Measurements from ENCODE around the gene MAOB.

MAOB gene

DNA sequence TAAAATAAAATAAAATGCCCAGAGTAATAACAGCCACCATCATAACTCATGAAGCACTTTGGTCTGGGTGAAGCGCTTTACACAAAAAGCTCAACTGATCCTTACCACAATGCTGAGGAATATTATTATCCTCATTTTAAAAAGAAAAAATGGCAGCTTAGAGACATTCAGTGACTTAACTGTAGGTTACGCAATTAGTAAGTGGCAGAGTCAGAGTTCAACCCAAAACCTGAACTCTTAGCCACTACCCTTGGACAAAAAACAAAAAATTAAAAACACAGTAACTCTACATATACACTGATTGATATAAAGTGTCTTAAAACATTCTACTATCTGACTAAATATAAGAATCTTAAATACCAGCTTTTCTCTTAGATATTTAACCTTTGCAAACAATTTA lies 34.9 kb downstream of the MAOB start:
- no peaks in the 10 kb centered on the region for H3K27me3 ChIP-seq (ENCODE audit: insufficient read depth, low read length)
- H3K36me3 ChIP-seq (ENCODE audit: insufficient read depth, low read length): no peaks in the 10 kb centered on the region
- no peak overlapping the region for H3K4me3 ChIP-seq (ENCODE audit: low read length)
- no peaks in the 10 kb centered on the region for H3K9me3 ChIP-seq (ENCODE audit: low read length)
- no peak overlapping the region for H2AFZ ChIP-seq (ENCODE audit: low read depth, low read length)
- no peaks in the 10 kb centered on the region for H3K4me1 ChIP-seq (ENCODE audit: insufficient read depth, low read length)

DNA sequence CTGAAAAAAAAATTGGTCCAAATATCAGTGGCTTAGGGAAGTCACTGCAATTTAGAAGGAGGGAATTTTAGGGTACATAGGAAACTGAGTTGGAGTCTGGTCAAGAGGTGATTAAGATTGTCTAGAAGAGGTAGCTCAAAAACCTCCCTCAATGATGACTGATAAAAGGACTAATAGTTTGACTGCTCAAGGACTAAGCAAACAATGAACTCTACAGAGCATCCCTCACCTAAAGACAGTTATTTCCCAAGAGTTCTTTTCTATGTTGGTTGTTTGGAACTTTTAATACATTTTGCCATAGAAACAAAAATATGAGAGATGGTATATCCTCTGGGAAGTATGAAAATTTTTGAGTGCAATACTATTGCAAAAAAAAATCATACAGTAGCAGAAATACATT lies 35.7 kb downstream of the MAOB start:
- Histone ChIP-seq H3K4me3 (ENCODE audit: low read length) (no peak overlapping the region), H2AFZ (ENCODE audit: low read depth, low read length) (no peak overlapping the region), H3K9me3 (ENCODE audit: low read length) (no peaks in the 10 kb centered on the region), H3K36me3 (ENCODE audit: insufficient read depth, low read length) (no peaks in the 10 kb centered on the region), H3K4me1 (ENCODE audit: insufficient read depth, low read length) (no peaks in the 10 kb centered on the region), H3K27me3 (ENCODE audit: insufficient read depth, low read length) (no peaks in the 10 kb centered on the region)

DNA sequence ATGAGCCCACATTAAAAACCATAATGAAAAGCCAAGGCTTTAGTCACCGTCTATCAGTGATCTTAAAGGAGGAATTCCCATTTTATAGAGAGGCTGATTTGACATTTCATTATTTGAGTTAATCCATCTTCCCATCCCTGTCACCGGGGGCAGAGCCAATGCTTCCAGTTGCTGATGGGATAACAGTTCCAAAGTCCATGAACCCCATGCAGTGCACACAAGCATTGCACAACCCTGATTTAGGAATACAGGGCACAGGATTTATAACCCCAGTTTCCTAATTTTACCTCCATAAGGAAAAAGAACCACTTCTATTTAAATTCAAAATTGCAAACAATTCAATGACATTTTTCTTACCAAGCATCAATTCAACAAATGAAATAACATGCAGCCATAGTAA lies 36.5 kb downstream of the MAOB start:
- Histone ChIP-seq H2AFZ (ENCODE audit: low read depth, low read length) (no peak overlapping the region), H3K9me3 (ENCODE audit: low read length) (no peaks in the 10 kb centered on the region), H3K36me3 (ENCODE audit: insufficient read depth, low read length) (no peaks in the 10 kb centered on the region), H3K4me1 (ENCODE audit: insufficient read depth, low read length) (no peaks in the 10 kb centered on the region), H3K4me3 (ENCODE audit: low read length) (no peak overlapping the region), H3K27me3 (ENCODE audit: insufficient read depth, low read length) (no peaks in the 10 kb centered on the region)

DNA sequence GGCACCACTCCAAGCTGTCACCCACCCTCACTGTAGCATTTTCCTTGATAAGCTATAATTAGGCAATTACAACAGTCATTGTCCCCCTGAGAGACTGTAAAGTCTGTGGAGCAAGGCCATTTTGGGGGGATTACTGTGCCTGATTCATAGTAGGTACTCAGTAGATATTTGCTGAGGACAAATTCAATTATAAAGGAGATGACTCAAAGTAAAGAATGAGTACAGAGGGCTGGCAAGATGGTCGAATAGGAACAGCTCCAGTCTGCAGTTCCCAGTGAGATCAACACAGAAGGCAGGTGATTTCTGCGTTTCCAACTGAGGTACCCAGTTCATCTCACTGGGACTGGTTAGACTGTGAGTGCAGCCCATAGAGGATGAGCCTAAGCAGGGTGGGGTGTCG lies 42.0 kb downstream of the MAOB start:
- Histone ChIP-seq H2AFZ (ENCODE audit: low read depth, low read length) (no peak overlapping the region), H3K4me1 (ENCODE audit: insufficient read depth, low read length) (no peaks in the 10 kb centered on the region), H3K27me3 (ENCODE audit: insufficient read depth, low read length) (no peaks in the 10 kb centered on the region), H3K36me3 (ENCODE audit: insufficient read depth, low read length) (no peaks in the 10 kb centered on the region), H3K4me3 (ENCODE audit: low read length) (no peak overlapping the region), H3K9me3 (ENCODE audit: low read length) (no peaks in the 10 kb centered on the region)

DNA sequence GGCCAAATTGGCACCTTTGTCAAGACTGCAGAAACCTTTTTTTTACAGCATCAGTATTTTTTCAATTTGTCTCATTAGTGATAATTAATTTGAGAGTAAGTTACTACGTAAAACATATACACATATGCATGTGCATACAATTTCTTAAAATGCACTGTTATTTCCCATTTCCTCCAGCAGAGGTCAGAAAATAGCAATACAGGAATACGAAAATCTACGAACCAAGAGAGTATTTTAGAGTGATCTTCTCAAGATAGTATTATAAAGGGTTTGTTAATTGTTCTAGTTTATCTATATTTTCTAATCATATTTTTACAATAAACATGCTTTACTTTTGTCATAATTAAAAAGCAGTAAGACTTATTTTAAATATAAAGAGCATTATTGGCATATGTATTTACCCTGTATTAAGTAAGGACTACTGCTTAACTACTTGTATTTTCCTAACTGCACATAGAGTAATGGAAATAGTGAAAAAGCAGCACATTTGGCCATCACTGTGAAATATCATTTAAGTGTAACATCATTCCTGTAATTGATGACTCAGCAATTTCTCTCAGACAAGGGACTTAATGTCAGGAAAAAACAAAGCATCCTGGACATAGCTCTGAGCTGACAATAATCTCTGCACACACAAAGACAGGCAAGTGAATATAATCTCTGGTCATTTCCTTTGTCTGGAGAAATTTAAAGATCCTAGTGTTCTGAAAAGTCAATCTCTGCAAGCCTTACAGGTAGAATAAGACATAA lies 45.6 kb downstream of the MAOB start:
- no peak overlapping the region for H3K4me3 ChIP-seq (ENCODE audit: low read length)
- no peaks in the 10 kb centered on the region for H3K36me3 ChIP-seq (ENCODE audit: insufficient read depth, low read length)
- H3K9me3 ChIP-seq (ENCODE audit: low read length): no peaks in the 10 kb centered on the region
- no peaks in the 10 kb centered on the region for H3K4me1 ChIP-seq (ENCODE audit: insufficient read depth, low read length)
- no peaks in the 10 kb centered on the region for H3K27me3 ChIP-seq (ENCODE audit: insufficient read depth, low read length)
- no peak overlapping the region for H2AFZ ChIP-seq (ENCODE audit: low read depth, low read length)

DNA sequence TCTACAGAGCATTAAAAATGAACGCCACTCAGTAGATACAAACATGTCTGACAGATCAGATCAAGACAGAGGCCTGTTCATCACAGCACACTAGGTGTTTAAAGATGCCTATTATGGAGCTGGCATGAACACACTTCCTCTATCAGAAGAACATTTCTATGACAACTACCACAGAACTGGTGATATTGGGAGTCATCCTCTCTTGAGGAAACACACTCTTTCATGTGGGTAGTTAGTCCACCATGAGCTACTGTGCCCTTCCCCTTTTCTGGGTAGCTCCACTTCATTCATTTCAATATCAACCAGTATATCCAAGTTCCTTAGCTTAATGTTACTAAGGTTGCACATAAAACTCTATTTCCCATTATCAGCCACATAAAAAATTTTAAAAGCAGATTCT lies 46.7 kb downstream of the MAOB start:
- Histone ChIP-seq H3K4me1 (ENCODE audit: insufficient read depth, low read length) (no peaks in the 10 kb centered on the region), H3K36me3 (ENCODE audit: insufficient read depth, low read length) (no peaks in the 10 kb centered on the region), H3K4me3 (ENCODE audit: low read length) (no peak overlapping the region), H2AFZ (ENCODE audit: low read depth, low read length) (no peak overlapping the region), H3K27me3 (ENCODE audit: insufficient read depth, low read length) (no peaks in the 10 kb centered on the region), H3K9me3 (ENCODE audit: low read length) (no peaks in the 10 kb centered on the region)

DNA sequence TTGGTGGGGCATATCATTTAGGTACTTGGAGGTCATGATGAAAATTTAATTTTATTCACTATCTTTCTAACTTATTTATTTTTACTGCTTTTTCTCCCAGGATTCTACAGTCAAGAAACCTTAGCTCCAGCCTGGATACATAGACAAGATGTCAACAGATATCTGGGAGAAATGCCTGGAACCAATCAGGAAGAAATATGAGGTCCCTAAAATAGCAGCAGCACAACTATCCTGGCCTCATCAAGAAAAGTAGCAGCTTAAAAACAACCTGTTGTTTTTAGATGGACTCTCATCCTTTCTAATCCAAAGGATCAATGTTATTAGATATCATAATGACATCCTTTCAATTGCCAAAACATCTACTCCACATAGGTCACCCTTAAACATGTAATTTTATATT lies 54.5 kb downstream of the MAOB start:
- Histone ChIP-seq H3K4me1 (ENCODE audit: insufficient read depth, low read length) (no peaks in the 10 kb centered on the region), H3K36me3 (ENCODE audit: insufficient read depth, low read length) (no peaks in the 10 kb centered on the region), H2AFZ (ENCODE audit: low read depth, low read length) (no peak overlapping the region), H3K9me3 (ENCODE audit: low read length) (no peaks in the 10 kb centered on the region), H3K4me3 (ENCODE audit: low read length) (no peak overlapping the region), H3K27me3 (ENCODE audit: insufficient read depth, low read length) (no peaks in the 10 kb centered on the region)

DNA sequence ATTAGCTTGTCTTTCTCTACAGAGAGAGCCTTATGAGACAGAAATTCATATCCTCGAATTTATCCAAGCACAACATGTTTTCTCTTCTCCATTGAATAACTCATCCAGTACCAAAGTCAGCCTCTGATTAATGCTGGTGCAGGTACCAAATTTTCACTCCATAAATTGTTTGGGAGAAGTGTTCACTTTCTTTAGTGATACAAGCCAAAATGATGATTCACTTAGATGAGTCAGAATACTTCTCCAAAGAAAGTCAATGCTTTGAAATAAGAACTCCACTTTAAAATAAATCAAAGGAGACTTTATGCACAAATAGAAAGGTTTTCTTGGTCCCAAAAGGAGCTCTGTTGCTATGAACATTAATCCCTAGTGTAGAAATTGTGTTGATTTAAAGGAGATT lies 60.2 kb downstream of the MAOB start:
- H2AFZ ChIP-seq (ENCODE audit: low read depth, low read length): no peak overlapping the region

DNA sequence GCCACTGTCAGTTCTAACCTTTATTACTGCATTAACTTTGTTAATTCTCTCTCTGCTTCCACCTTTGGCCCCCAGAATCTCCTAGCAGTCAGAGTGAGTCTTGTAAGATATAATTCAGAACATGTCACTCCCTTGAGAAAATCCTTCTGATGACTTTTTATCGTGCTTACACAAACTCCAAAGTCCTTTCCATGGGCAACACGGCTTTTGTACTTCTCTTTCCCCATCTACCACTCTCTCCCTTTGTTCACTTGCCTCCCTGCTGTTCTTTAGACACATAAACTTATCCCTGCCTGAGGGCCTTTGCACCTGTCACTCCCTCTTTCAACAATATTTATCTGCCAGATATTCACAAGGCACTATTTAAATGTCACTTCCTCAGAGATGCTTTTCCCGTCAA lies 64.8 kb downstream of the MAOB start:
- peaks cover 2% of the 10 kb centered on the region for H3K27me3 ChIP-seq (ENCODE audit: insufficient read depth, low read length)
- no peak overlapping the region for H2AFZ ChIP-seq (ENCODE audit: low read depth, low read length)
- no peaks in the 10 kb centered on the region for H3K9me3 ChIP-seq (ENCODE audit: low read length)
- H3K4me3 ChIP-seq (ENCODE audit: low read length): no peak overlapping the region
- H3K4me1 ChIP-seq (ENCODE audit: insufficient read depth, low read length): no peaks in the 10 kb centered on the region
- no peaks in the 10 kb centered on the region for H3K36me3 ChIP-seq (ENCODE audit: insufficient read depth, low read length)

More for the DNA sequence above, 60.2 kb downstream of the MAOB start:
- H3K9me3 ChIP-seq (ENCODE audit: low read length): no peaks in the 10 kb centered on the region
- H3K27me3 ChIP-seq (ENCODE audit: insufficient read depth, low read length): no peaks in the 10 kb centered on the region
- H3K4me3 ChIP-seq (ENCODE audit: low read length): no peak overlapping the region
- no peaks in the 10 kb centered on the region for H3K36me3 ChIP-seq (ENCODE audit: insufficient read depth, low read length)
- no peaks in the 10 kb centered on the region for H3K4me1 ChIP-seq (ENCODE audit: insufficient read depth, low read length)

DNA sequence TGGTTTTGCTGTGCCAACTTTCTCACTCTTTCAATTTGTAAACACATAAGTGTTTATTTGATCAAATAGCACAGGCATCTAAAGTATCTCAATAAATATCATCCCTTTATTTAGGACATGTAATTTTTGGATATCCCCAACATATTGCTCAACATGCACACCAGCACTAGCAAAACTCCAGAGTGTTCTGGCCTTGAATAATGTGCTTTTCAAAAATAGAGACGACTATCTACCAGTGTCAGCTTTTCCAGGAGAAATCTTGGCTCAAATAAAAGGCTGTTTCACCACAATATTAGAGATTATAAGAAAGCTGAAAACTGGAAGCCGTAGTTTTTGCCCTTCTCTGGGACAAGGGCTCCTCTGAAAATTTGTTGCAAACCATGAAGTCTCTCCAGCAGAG lies 67.0 kb downstream of the MAOB start:
- no peaks in the 10 kb centered on the region for H3K36me3 ChIP-seq (ENCODE audit: insufficient read depth, low read length)
- no peaks in the 10 kb centered on the region for H3K4me1 ChIP-seq (ENCODE audit: insufficient read depth, low read length)
- peaks cover 2% of the 10 kb centered on the region for H3K27me3 ChIP-seq (ENCODE audit: insufficient read depth, low read length)
- H2AFZ ChIP-seq (ENCODE audit: low read depth, low read length): no peak overlapping the region
- H3K4me3 ChIP-seq (ENCODE audit: low read length): no peak overlapping the region
- no peaks in the 10 kb centered on the region for H3K9me3 ChIP-seq (ENCODE audit: low read length)

DNA sequence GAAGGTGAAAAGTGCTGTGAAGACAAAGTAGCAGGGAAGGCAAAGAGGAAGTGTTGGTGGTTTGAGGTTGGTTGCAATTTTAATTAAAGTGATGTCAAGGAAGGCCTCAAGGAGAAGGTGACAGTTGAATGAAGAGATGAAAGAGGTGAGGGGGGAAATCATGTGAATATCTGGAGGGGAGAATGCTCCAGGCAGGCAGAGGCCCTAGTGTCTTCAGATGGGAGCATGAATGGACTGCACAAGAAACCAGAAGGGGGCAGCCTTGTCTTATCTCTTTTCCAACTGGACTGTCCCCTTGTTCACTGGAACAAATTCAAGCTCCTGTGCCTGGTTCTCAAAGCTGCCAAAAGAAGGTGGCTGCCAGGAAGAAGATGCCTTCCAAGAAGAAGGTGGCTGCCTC lies 68.4 kb downstream of the MAOB start:
- Histone ChIP-seq H2AFZ (ENCODE audit: low read depth, low read length) (no peak overlapping the region), H3K4me3 (ENCODE audit: low read length) (no peak overlapping the region), H3K27me3 (ENCODE audit: insufficient read depth, low read length) (peaks cover 2% of the 10 kb centered on the region), H3K4me1 (ENCODE audit: insufficient read depth, low read length) (no peaks in the 10 kb centered on the region), H3K9me3 (ENCODE audit: low read length) (no peaks in the 10 kb centered on the region), H3K36me3 (ENCODE audit: insufficient read depth, low read length) (no peaks in the 10 kb centered on the region)

DNA sequence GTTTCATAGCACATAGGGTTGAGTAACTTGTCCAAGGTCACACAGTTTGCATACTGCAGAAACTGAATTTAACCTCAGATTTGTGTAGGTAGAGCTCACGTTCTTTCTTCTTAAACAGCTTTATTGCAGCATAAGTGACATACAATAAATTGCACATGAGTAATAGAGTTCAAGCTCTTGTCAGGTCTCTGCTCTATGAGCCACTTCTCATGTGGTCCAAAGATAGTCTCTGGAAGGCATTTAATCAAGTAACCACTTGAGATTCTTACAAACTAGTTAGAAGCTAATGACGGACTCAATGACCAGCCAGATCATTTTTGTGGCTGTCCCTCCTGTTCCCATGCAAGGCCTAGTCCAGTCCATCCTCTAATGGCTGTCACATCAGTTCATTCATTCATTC lies 68.9 kb downstream of the MAOB start:
- H3K4me1 ChIP-seq (ENCODE audit: insufficient read depth, low read length): no peaks in the 10 kb centered on the region

DNA sequence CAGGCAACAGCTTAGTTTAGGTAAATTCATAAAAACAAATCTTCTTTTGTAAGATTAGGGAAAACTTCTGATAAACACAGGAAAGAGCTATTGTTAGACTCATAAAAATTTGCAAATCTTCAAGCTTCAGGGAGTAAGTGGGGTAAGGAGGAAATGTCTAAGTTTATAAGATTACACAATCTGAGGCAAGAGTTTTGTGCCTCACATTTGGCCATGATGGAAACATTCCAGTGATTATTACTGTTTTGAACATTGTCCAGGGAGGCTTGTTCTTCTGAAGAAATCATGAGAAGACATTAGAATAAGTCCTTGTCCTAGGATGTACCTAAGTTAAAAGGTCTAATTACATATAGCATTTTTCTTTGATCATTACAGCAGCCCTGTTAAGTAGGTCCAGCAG lies 72.8 kb downstream of the MAOB start:
- Histone ChIP-seq H3K27me3 (ENCODE audit: insufficient read depth, low read length) (peaks cover 4% of the 10 kb centered on the region), H3K9me3 (ENCODE audit: low read length) (no peaks in the 10 kb centered on the region), H3K4me3 (ENCODE audit: low read length) (no peak overlapping the region), H3K36me3 (ENCODE audit: insufficient read depth, low read length) (no peaks in the 10 kb centered on the region), H3K4me1 (ENCODE audit: insufficient read depth, low read length) (no peaks in the 10 kb centered on the region), H2AFZ (ENCODE audit: low read depth, low read length) (no peak overlapping the region)

More for the DNA sequence above, 68.9 kb downstream of the MAOB start:
- Histone ChIP-seq H3K36me3 (ENCODE audit: insufficient read depth, low read length) (no peaks in the 10 kb centered on the region), H3K9me3 (ENCODE audit: low read length) (no peaks in the 10 kb centered on the region), H3K27me3 (ENCODE audit: insufficient read depth, low read length) (peaks cover 2% of the 10 kb centered on the region), H3K4me3 (ENCODE audit: low read length) (no peak overlapping the region), H2AFZ (ENCODE audit: low read depth, low read length) (no peak overlapping the region)

DNA sequence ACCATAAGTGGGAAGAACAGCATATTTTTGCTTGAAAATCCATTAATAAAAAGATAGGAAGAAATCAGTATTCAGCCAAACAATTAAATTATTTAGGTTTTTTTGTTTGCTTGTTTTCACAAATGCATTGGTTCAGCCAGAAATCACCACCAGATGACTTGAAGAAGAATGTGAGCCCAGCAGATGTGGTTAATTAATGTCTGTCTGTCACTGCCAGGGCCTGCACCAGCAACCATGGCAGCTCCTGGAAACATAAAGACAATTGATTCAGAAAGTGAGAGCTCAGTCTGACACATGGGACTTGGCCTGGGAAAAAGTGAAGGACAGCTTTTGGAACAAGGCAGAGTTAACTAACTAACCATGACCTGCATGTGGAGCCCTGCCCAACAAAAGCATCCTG lies 74.0 kb downstream of the MAOB start:
- Histone ChIP-seq H3K27me3 (ENCODE audit: insufficient read depth, low read length) (peaks cover 4% of the 10 kb centered on the region), H2AFZ (ENCODE audit: low read depth, low read length) (no peak overlapping the region), H3K36me3 (ENCODE audit: insufficient read depth, low read length) (no peaks in the 10 kb centered on the region), H3K4me3 (ENCODE audit: low read length) (no peak overlapping the region), H3K9me3 (ENCODE audit: low read length) (no peaks in the 10 kb centered on the region), H3K4me1 (ENCODE audit: insufficient read depth, low read length) (no peaks in the 10 kb centered on the region)

Measured in neuron (in vitro differentiated cells).